ENCODE data around the gene CCDC91. TPM values are rescaled to one million over a fixed set of nuclear protein-coding genes. Genes with fewer than 3 reads are reported as not detected.

Gene CCDC91
- total RNA-seq, 1 experiment from 2014 or later = 26.9 TPM

DNA sequence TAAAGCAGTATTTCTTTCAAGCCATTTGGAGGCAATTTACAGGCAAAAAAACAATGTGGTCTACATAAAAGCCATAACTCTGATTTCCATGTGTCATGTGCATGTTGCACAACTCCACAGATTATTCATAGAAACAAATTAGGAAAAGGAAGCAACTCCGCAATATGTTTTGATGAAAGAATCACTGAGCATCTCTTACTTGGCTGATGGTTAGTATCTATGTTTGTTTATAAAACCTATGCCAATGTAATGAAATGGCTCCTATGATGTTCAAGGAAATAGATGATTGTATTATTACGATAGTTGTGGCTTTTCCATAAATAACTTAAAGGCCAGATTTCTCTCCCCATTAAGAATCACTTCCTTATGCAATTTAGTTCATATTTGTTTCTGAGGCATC, 373.7 kb downstream of the CCDC91 start:
- DNase-seq (ENCODE audit: low read depth, low spot score) (no peak), ATAC-seq (no peak)
- intact Hi-C loops (cut with micrococcal nuclease; ENCODE audit: unreplicated experiment) = no loop called here
- BruUV-seq (replicated peaks) = no TSS peak
- H3K27me3 ChIP-seq (ENCODE audit: control insufficient read depth, insufficient read depth, low read length) = no peaks in the 10 kb centered on the region
- H3K4me1 ChIP-seq (ENCODE audit: control insufficient read depth, insufficient read depth, low read length) = no peaks in the 10 kb centered on the region
- H3K27ac ChIP-seq (ENCODE audit: low read length) = no peak overlapping the region
- in situ Hi-C loops (cut with HindIII; ENCODE audit: low pct_unique_long_range_greater_than_20kb, low sequenced_read_pairs) = no loop called here
- ChIA-PET POLR2A (interaction anchor here (0.7 kb wide), 1 partner anchor 96 kb away, joined by 6 read pairs; no protein-coding TSS in a partner anchor), CTCF (interaction anchor here (0.6 kb wide), 1 partner anchor 65 kb away, joined by 5 read pairs; no protein-coding TSS in a partner anchor)
- H3K36me3 ChIP-seq (ENCODE audit: control insufficient read depth, insufficient read depth, low read length) = no peaks in the 10 kb centered on the region
- no peaks in the 10 kb centered on the region for H3K9me3 ChIP-seq (ENCODE audit: control insufficient read depth, insufficient read depth, low read depth, low read length)
- no peak overlapping the region for H3K4me3 ChIP-seq (ENCODE audit: low read depth in 2 of 2, low read length in 2 of 2)
- TF ChIP-seq, protein P1, sequence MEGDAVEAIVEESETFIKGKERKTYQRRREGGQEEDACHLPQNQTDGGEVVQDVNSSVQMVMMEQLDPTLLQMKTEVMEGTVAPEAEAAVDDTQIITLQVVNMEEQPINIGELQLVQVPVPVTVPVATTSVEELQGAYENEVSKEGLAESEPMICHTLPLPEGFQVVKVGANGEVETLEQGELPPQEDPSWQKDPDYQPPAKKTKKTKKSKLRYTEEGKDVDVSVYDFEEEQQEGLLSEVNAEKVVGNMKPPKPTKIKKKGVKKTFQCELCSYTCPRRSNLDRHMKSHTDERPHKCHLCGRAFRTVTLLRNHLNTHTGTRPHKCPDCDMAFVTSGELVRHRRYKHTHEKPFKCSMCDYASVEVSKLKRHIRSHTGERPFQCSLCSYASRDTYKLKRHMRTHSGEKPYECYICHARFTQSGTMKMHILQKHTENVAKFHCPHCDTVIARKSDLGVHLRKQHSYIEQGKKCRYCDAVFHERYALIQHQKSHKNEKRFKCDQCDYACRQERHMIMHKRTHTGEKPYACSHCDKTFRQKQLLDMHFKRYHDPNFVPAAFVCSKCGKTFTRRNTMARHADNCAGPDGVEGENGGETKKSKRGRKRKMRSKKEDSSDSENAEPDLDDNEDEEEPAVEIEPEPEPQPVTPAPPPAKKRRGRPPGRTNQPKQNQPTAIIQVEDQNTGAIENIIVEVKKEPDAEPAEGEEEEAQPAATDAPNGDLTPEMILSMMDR (IDR thresholded peaks at IDR 0.05) = no peak
- TF ChIP-seq, protein P2, sequence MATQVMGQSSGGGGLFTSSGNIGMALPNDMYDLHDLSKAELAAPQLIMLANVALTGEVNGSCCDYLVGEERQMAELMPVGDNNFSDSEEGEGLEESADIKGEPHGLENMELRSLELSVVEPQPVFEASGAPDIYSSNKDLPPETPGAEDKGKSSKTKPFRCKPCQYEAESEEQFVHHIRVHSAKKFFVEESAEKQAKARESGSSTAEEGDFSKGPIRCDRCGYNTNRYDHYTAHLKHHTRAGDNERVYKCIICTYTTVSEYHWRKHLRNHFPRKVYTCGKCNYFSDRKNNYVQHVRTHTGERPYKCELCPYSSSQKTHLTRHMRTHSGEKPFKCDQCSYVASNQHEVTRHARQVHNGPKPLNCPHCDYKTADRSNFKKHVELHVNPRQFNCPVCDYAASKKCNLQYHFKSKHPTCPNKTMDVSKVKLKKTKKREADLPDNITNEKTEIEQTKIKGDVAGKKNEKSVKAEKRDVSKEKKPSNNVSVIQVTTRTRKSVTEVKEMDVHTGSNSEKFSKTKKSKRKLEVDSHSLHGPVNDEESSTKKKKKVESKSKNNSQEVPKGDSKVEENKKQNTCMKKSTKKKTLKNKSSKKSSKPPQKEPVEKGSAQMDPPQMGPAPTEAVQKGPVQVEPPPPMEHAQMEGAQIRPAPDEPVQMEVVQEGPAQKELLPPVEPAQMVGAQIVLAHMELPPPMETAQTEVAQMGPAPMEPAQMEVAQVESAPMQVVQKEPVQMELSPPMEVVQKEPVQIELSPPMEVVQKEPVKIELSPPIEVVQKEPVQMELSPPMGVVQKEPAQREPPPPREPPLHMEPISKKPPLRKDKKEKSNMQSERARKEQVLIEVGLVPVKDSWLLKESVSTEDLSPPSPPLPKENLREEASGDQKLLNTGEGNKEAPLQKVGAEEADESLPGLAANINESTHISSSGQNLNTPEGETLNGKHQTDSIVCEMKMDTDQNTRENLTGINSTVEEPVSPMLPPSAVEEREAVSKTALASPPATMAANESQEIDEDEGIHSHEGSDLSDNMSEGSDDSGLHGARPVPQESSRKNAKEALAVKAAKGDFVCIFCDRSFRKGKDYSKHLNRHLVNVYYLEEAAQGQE (IDR thresholded peaks at IDR 0.05; ENCODE audit: insufficient read depth in 1 of 2, low read depth in 2 of 2, low read length in 1 of 2) = no peak
- TF ChIP-seq POLR2AphosphoS5 (IDR thresholded peaks at IDR 0.05; ENCODE audit: low read depth, low read length) (no peak), TCF7L2 (IDR thresholded peaks at IDR 0.05; ENCODE audit: low read depth, low read length) (no peak), SIN3A (IDR thresholded peaks at IDR 0.05; ENCODE audit: borderline replicate concordance, insufficient read depth, low read depth, low read length) (no peak)

DNA sequence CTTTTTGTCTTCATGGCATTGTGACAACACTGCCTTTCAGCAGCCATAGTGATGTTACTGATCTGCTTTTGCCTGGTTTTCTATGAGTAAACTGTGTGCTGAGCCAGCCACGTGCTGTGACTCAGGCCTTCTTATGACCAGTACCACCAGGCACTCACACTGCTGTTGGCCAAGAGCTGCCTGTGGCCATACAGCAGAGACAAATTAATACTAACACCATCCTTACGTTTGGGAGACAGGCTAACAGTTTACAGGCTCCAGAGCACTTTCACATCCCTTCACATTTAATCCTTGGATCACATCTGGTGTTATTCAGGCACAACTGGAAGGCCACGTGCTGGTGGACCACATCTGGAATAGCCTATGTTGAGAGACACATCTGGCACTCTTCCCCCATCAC, 377.9 kb downstream of the CCDC91 start:
- no peaks in the 10 kb centered on the region for H3K36me3 ChIP-seq (ENCODE audit: control insufficient read depth, insufficient read depth, low read length)
- no peak overlapping the region for H3K4me3 ChIP-seq (ENCODE audit: low read depth in 2 of 2, low read length in 2 of 2)
- H3K27ac ChIP-seq (ENCODE audit: low read length) = no peak overlapping the region
- peak; percentile 30 for DNase-seq (ENCODE audit: low read depth, low spot score)
- intact Hi-C loops (cut with micrococcal nuclease; ENCODE audit: unreplicated experiment) (no loop called here), in situ Hi-C loops (cut with HindIII; ENCODE audit: low pct_unique_long_range_greater_than_20kb, low sequenced_read_pairs) (no loop called here)
- no peak for ATAC-seq
- no peaks in the 10 kb centered on the region for H3K27me3 ChIP-seq (ENCODE audit: control insufficient read depth, insufficient read depth, low read length)
- no peaks in the 10 kb centered on the region for H3K9me3 ChIP-seq (ENCODE audit: control insufficient read depth, insufficient read depth, low read depth, low read length)
- CTCF ChIA-PET = no interaction called here
- TF ChIP-seq TCF7L2 (IDR thresholded peaks at IDR 0.05; ENCODE audit: low read depth, low read length) (no peak), SIN3A (IDR thresholded peaks at IDR 0.05; ENCODE audit: borderline replicate concordance, insufficient read depth, low read depth, low read length) (no peak), POLR2AphosphoS5 (IDR thresholded peaks at IDR 0.05; ENCODE audit: low read depth, low read length) (no peak)
- TF ChIP-seq, protein P1 (IDR thresholded peaks at IDR 0.05) = no peak
- H3K4me1 ChIP-seq (ENCODE audit: control insufficient read depth, insufficient read depth, low read length) = no peaks in the 10 kb centered on the region
- BruUV-seq (replicated peaks) = no TSS peak
- POLR2A ChIA-PET = no interaction called here
